CD14-positive monocyte (primary cell): ENCODE data around the gene DEPDC1B. TPM values are rescaled to one million over a fixed set of nuclear protein-coding genes. Genes with fewer than 3 reads are reported as not detected.
A peak's percentile ranks its signal among the peaks of the same experiment; 100 is the strongest.

Experiments used
- DNase-seq, 3 donors: peaks; one replicate each; pipeline ENCODE4 v3.0.0-alpha.2; 2011 to 2022
- H2AFZ ChIP-seq: 2 replicates; pipeline ENCODE4 v1.6.0; 2012; ENCODE audit warnings: mild to moderate bottlenecking, low read depth, low read length, inconsistent platforms; ENCODE audit not compliant: insufficient read depth, poor library complexity, severe bottlenecking
- H3K27ac ChIP-seq, 2 donors: 1 replicate in 1 of 2; 2 replicates in 1 of 2; pipeline ENCODE4 v1.5.1; 2012 to 2013; ENCODE audit warnings: low read length in 2 of 2, control low read depth in 1 of 2, inconsistent platforms in 1 of 2, low read depth in 1 of 2, mild to moderate bottlenecking in 1 of 2
- H3K27me3 ChIP-seq, 2 donors: one replicate each; pipeline versions ENCODE4 v1.6.0 to v1.6.1; 2011 to 2013; ENCODE audit warnings: low read length in 2 of 2; ENCODE audit not compliant: control insufficient read depth in 2 of 2, insufficient read depth in 2 of 2
- H3K36me3 ChIP-seq, 2 donors: replicated peaks in 1 of 2; 1 replicate in 1 of 2; 2 replicates in 1 of 2; pipeline versions ENCODE4 v1.5.1 to v1.6.1; 2012 to 2013; ENCODE audit warnings: low read length in 2 of 2, control low read depth in 1 of 2, inconsistent platforms in 1 of 2, mild to moderate bottlenecking in 1 of 2; ENCODE audit not compliant: insufficient read depth in 2 of 2, control insufficient read depth in 1 of 2
- H3K4me1 ChIP-seq, 2 donors: 1 replicate in 1 of 2; 2 replicates in 1 of 2; pipeline versions ENCODE4 v1.5.1 to v1.6.1; 2012 to 2013; ENCODE audit warnings: low read length in 2 of 2, control low read depth in 1 of 2, inconsistent platforms in 1 of 2, mild to moderate bottlenecking in 1 of 2, moderate library complexity in 1 of 2; ENCODE audit not compliant: insufficient read depth in 2 of 2, control insufficient read depth in 1 of 2
- H3K4me2 ChIP-seq: replicated peaks from 2 replicates; pipeline ENCODE3; 2012; ENCODE audit warnings: low read length, moderate library complexity, mild to moderate bottlenecking; ENCODE audit not compliant: poor library complexity, severe bottlenecking; ENCODE audit errors: extremely low read depth
- H3K4me3 ChIP-seq, 3 experiments: fragments of 200-600 bp in 1 of 3; sonication (generic) in 1 of 3; replicated peaks in 1 of 3; 1 replicate in 2 of 3; 2 replicates in 1 of 3; pipeline ENCODE4 v1.5.1; 2011 to 2013; ENCODE audit warnings: low read length in 3 of 3, mild to moderate bottlenecking in 3 of 3, control low read depth in 2 of 3, low read depth in 2 of 3, inconsistent platforms in 1 of 3, moderate library complexity in 1 of 3
- H3K79me2 ChIP-seq: 2 replicates; pipeline ENCODE4 v1.6.0; 2012; ENCODE audit warnings: mild to moderate bottlenecking, control low read depth, inconsistent platforms, low read length, moderate library complexity; ENCODE audit not compliant: insufficient read depth
- H3K9ac ChIP-seq: 2 replicates; pipeline ENCODE4 v1.6.0; 2017; ENCODE audit warnings: low read length, mild to moderate bottlenecking; ENCODE audit not compliant: insufficient read depth, poor library complexity, severe bottlenecking
- H3K9me3 ChIP-seq, 2 donors: replicated peaks in 1 of 2; 1 replicate in 1 of 2; 2 replicates in 1 of 2; pipeline versions ENCODE4 v1.5.1 to v1.6.1; 2012 to 2013; ENCODE audit warnings: low read length in 2 of 2, control low read depth in 1 of 2; ENCODE audit not compliant: control insufficient read depth in 1 of 2, insufficient read depth in 1 of 2
- H4K20me1 ChIP-seq: 2 replicates; pipeline ENCODE4 v1.6.0; 2012; ENCODE audit warnings: mild to moderate bottlenecking, low read length, control low read depth, moderate library complexity; ENCODE audit not compliant: insufficient read depth
- H3K27ac Mint-ChIP-seq, 7 donors: one replicate each; pipeline ENCODE4 v1.8.0; 2020; ENCODE audit warnings: mild to moderate bottlenecking in 7 of 7, mixed read lengths in 7 of 7, moderate library complexity in 6 of 7, inconsistent platforms in 2 of 7
- H3K27me3 Mint-ChIP-seq, 3 donors: one replicate each; pipeline ENCODE4 v1.8.0; 2021 to 2022; ENCODE audit warnings: low read depth in 3 of 3, mild to moderate bottlenecking in 3 of 3, mixed read lengths in 3 of 3, moderate library complexity in 3 of 3, inconsistent platforms in 1 of 3
- H3K36me3 Mint-ChIP-seq, 2 donors: one replicate each; pipeline ENCODE4 v1.8.0; 2020; ENCODE audit warnings: mixed read lengths in 2 of 2, inconsistent platforms in 1 of 2, mild to moderate bottlenecking in 1 of 2
- H3K4me1 Mint-ChIP-seq: one replicate; pipeline ENCODE4 v1.8.0; 2020; ENCODE audit warnings: mild to moderate bottlenecking, mixed read lengths
- H3K4me3 Mint-ChIP-seq, 2 donors: one replicate each; pipeline ENCODE4 v1.8.0; 2020; ENCODE audit warnings: mild to moderate bottlenecking in 2 of 2, mixed read lengths in 2 of 2, moderate library complexity in 1 of 2
- H3K9me3 Mint-ChIP-seq, 7 donors: one replicate each; pipeline ENCODE4 v1.8.0; 2020 to 2022; ENCODE audit warnings: mixed read lengths in 7 of 7, mild to moderate bottlenecking in 6 of 7, moderate library complexity in 6 of 7, inconsistent platforms in 2 of 7
- CTCF ChIP-seq: fragments of 200-600 bp; IDR thresholded peaks from one replicate; pipeline ENCODE4 v1.8.0; 2022; ENCODE audit warnings: antibody characterized with exemption, mild to moderate bottlenecking
- WGBS: methylation state at CpG from one replicate; pipeline ENCODE4 v1.1.5; 2013; ENCODE audit warnings: missing lambda C conversion rate; ENCODE audit not compliant: insufficient coverage; 5-methylcytosine and 5-hydroxymethylcytosine counted together
- intact Hi-C, 2 donors: fragments of 100-400 bp; cut with micrococcal nuclease; formaldehyde crosslinking; loops; one replicate each; pipeline versions ENCODE4 v1.15.0 to v1.15.1; 2023
- polyA minus RNA-seq: library from RNA; depleted of rRNA, polyadenylated mRNA; stranded (reverse); fragments of >200 nt; gene quantifications from 2 replicates; pipeline ENCODE4 v1.2.3, GENCODE V29; 2012
- polyA plus RNA-seq, 3 donors: library from polyadenylated mRNA; depleted of rRNA in 1 of 3; unstranded in 2 of 3; stranded (reverse) in 1 of 3; fragments of 300-500 nt in 2 of 3; fragments of >200 nt in 1 of 3; fragmentation: Illumina TruSeq in 2 of 3; gene quantifications; 1 replicate in 2 of 3; 2 replicates in 1 of 3; pipeline ENCODE4 v1.2.3, GENCODE V29; 2012 to 2021
- total RNA-seq, 12 experiments: library from RNA in 1 of 12; stranded (reverse) in 1 of 12; fragments of 120-200 nt in 1 of 12; gene quantifications; one replicate each; pipeline ENCODE4 v1.2.4 and lab custom pipeline; 2013 to 2026; ENCODE audit warnings: mixed read lengths in 6 of 12, inconsistent platforms in 1 of 12

Gene DEPDC1B
- total RNA-seq (2013) = 0.62 TPM
- polyA plus RNA-seq (under 1 TPM; 0.11 to 0.56 (median 0.14) TPM), polyA minus RNA-seq (0.14 and 0.72 TPM in 2 replicates), total RNA-seq (lab: John Stamatoyannopoulos, UW) (1.2 to 6.7 (median 2.2) reads per million in 11 experiments)

- H3K4me1 Mint-ChIP-seq = peaks cover 32% of the 10 kb centered on the region
- peaks cover 2 to 3% of the 10 kb centered on the region in 2 donors for H3K36me3 Mint-ChIP-seq
- H3K4me3 Mint-ChIP-seq = peak within 1 kb of the TSS; percentile 97
- peaks cover 2 to 13% (median 5%) of the 10 kb centered on the region in 3 donors for H3K27me3 Mint-ChIP-seq
- Histone ChIP-seq H3K4me3 (peak within 1 kb of the TSS; percentile 79 to 96 (median 91)), H3K4me2 (peak within 1 kb of the TSS; percentile 96), H3K27ac (peak within 1 kb of the TSS; percentile 65 to 76), H3K9me3 (no peaks in the 10 kb centered on the region), H3K79me2 (peaks cover 51% of the 10 kb centered on the region), H3K9ac (peak within 1 kb of the TSS; percentile 74), H3K36me3 (no peaks in the 10 kb centered on the region), H3K4me1 (peaks cover 18 to 21% of the 10 kb centered on the region in 2 donors), H2AFZ (peak within 1 kb of the TSS; percentile 95), H4K20me1 (no peaks in the 10 kb centered on the region), H3K27me3 (no peaks in the 10 kb centered on the region)
- DNase-seq = peak; percentile 69 to 78 (median 69)
- WGBS = under 1% methylated on average over 72 of the region's 72 CpGs
- peak; percentile 8 for TF ChIP-seq CTCF
- peak within 1 kb of the TSS; percentile 50 to 91 (median 81) for H3K27ac Mint-ChIP-seq
- H3K9me3 Mint-ChIP-seq = peaks cover 0 to 6% (median 3%) of the 10 kb centered on the region in 7 donors
- intact Hi-C loops = loop anchor here in 1 of 2 donors (5.0 kb wide), 1 partner anchor 242 kb away; no protein-coding TSS in a partner anchor
Observed at GRCh38 chr5:60699609-60700415, at the start of gene DEPDC1B. Gene DEPDC1B, minus strand, starts transcription at chr5:60700166. Its CDS starts 73 bp downstream, at chr5:60700093.

- Mint-ChIP-seq H3K36me3 (no peaks in the 10 kb centered on the region), H3K4me3 (no peak overlapping the region), H3K27ac (no peak overlapping the region), H3K27me3 (peaks cover 0 to 3% (median 2%) of the 10 kb centered on the region in 3 donors), H3K4me1 (no peaks in the 10 kb centered on the region), H3K9me3 (peaks cover 9 to 23% (median 16%) of the 10 kb centered on the region in 7 donors)
- H3K9ac ChIP-seq = no peak overlapping the region
- no peak for TF ChIP-seq CTCF
- no peaks in the 10 kb centered on the region for H3K36me3 ChIP-seq
- no peaks in the 10 kb centered on the region for H4K20me1 ChIP-seq
- H3K9me3 ChIP-seq = peaks cover 6 to 8% of the 10 kb centered on the region in 2 donors
- intact Hi-C loops = no loop called here
- no peaks in the 10 kb centered on the region for H3K4me1 ChIP-seq
- no peak overlapping the region for H2AFZ ChIP-seq
- no peaks in the 10 kb centered on the region for H3K79me2 ChIP-seq
- no peaks in the 10 kb centered on the region for H3K27me3 ChIP-seq
- H3K4me2 ChIP-seq = no peak overlapping the region
- DNase-seq = no peak
- 100% methylated on average over 6 of the region's 6 CpGs for WGBS
- no peak overlapping the region for H3K4me3 ChIP-seq
- H3K27ac ChIP-seq = no peak overlapping the region
Observed at GRCh38 chr5:60744682-60745081, 44.7 kb upstream of the DEPDC1B start.
